AG10803 (cell line): ENCODE data around the gene PLXNA2.
A peak's percentile ranks its signal among the peaks of the same experiment; 100 is the strongest.

ENCODE experiments used
- DNase-seq: peaks from one replicate; pipeline ENCODE4 v3.0.0; 2010; ENCODE audit warnings: low read depth
- H3K4me3 ChIP-seq: 2 replicates; pipeline ENCODE4 v1.5.1; 2011; ENCODE audit warnings: mild to moderate bottlenecking, low read length, control low read depth
- CTCF ChIP-seq: conservative IDR thresholded peaks from 2 replicates; pipeline ENCODE4 v1.5.1; 2011; ENCODE audit warnings: mild to moderate bottlenecking, low read length, control low read depth, inconsistent platforms

PLXNA2 gene

GRCh38 chr1:208132287-208132882 is 111.8 kb downstream of the PLXNA2 start:
- DNase-seq = peak; percentile 74
- TF ChIP-seq CTCF = peak; percentile 93
- no peak overlapping the region for H3K4me3 ChIP-seq

GRCh38 chr1:208131621-208132286 is 112.4 kb downstream of the PLXNA2 start:
- H3K4me3 ChIP-seq = no peak overlapping the region
- no peak for TF ChIP-seq CTCF
- no peak for DNase-seq

- no peak for DNase-seq
- TF ChIP-seq CTCF = no peak
- no peak overlapping the region for H3K4me3 ChIP-seq
Observed at GRCh38 chr1:208129487-208129886, 114.7 kb downstream of the PLXNA2 start.

- H3K4me3 ChIP-seq = no peak overlapping the region
- no peak for DNase-seq
- no peak for TF ChIP-seq CTCF
Observed at GRCh38 chr1:208129060-208129459, 115.1 kb downstream of the PLXNA2 start.

GRCh38 chr1:208127792-208128529 is 116.2 kb downstream of the PLXNA2 start:
- H3K4me3 ChIP-seq = no peak overlapping the region
- no peak for DNase-seq
- no peak for TF ChIP-seq CTCF

GRCh38 chr1:208127284-208127683 is 116.9 kb downstream of the PLXNA2 start:
- no peak for DNase-seq
- H3K4me3 ChIP-seq = no peak overlapping the region
- TF ChIP-seq CTCF = no peak

- no peak for TF ChIP-seq CTCF
- DNase-seq = no peak
- no peak overlapping the region for H3K4me3 ChIP-seq
Observed at GRCh38 chr1:208126108-208126507, 118.1 kb downstream of the PLXNA2 start.
